Renal cortical epithelial cell (primary cell): Measurements from ENCODE around the gene DNAJC21. TPM values are rescaled to one million over a fixed set of nuclear protein-coding genes. Genes with fewer than 3 reads are reported as not detected.
A peak's percentile ranks its signal among the peaks of the same experiment; 100 is the strongest.

Source experiments
- DNase-seq: peaks from one replicate; pipeline ENCODE4 v3.0.0-alpha.2; 2011; ENCODE audit warnings: low read depth
- total RNA-seq: library from RNA; depleted of rRNA; stranded (reverse); fragments of >200 nt; gene quantifications from 2 replicates; pipeline ENCODE4 v1.2.3, GENCODE V29; 2014

Gene DNAJC21
- total RNA-seq, 1 donor from 2014 or later = 47.9 TPM

DNA sequence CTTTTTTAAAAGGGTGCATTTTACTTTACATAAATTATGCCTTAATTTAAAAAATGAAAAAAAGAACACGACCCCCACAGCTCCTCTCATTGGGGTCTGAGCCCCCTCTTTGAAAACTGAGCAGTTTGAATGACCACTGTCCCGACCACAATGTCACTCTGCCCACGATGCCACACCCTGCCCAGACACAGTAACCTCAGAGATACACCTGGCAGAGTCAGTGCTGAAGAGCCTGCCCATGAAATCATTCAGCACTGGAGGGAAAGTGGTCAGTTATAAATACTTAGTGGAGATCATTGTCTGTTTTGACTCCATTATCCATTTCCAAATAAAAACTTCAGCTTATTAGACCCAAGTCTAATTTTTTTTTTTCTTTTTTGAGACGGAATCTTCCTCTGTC lies 49.3 kb downstream of the DNAJC21 start:
- DNase-seq = no peak

DNA sequence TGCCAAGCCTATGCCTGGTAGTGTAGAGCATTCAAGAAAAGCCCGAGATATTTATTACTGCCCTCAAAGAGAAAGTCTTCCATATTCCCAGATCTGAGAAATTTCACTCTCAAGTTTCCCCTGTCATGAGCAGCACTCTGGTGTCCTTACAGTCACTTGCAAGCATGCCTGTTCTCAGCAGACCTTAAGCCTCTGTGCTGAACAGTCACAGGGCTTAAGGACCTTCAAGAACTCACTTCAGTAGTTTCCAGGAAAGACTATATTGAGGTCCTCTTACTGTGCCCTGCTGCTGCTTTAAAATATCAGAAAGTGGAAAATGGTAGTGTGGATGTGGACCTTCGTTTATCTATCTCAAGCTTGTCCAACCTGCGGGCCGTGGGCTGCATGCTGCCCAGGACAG lies 53.5 kb downstream of the DNAJC21 start:
- DNase-seq = no peak

DNA sequence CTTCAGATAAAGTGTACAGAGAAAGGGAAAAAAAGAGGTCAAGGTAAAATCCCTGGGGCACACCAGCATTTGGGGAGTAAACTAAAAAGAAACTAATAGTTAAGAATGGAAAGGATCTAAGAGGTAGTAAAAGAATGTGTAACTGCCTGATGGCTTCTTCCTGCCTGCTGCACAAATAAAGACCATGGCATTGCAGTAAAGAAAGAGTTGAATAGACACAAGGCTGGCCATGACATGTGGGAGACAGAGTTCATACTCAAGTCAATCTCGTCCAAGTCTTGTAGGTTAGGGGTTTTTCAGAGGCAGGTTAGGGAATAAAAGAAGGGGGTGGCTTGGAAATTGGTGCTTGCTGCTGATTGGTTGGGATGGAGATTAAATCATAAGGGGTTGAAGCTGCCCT lies 57.6 kb downstream of the DNAJC21 start:
- no peak for DNase-seq

DNA sequence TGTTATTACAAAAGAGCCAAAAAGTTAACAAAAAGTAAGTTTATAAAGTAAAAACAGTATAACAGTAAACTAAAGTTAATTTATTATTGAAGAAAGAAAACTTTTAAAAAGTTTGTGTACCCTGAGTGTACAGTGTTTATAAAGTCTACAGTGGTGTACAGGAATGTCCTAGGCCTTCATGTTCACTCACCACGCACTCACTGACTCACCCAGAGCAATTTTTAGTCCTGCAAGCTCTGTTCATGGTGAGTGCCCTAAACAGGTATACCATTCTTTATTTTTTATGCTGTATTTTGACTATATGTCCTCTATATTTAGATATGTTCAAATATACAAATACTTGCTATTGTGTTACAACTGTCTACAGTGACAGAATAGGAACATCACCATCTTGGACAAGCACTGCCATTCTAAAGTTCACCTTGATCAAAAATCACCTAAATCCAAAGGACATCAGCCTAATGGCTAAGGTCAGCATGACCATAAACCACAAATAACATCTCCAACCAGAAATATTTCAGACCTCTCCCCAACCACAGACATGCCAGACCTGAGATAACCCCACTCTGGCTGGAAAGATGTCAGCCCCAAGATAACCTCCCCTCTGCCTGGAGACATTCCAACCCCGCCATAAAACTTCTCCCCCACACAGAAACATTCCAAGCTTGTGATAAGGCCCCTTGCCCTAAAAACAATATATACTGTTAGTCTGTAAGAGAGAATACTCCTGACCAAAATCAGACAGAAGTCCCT lies 62.3 kb downstream of the DNAJC21 start:
- DNase-seq = peak; percentile 54

GRCh38 chr5:34993951-34994350 lies 64.6 kb downstream of the DNAJC21 start:
- DNase-seq = no peak

GRCh38 chr5:34996261-34996660 lies 66.9 kb downstream of the DNAJC21 start:
- DNase-seq = peak; percentile 71

DNA sequence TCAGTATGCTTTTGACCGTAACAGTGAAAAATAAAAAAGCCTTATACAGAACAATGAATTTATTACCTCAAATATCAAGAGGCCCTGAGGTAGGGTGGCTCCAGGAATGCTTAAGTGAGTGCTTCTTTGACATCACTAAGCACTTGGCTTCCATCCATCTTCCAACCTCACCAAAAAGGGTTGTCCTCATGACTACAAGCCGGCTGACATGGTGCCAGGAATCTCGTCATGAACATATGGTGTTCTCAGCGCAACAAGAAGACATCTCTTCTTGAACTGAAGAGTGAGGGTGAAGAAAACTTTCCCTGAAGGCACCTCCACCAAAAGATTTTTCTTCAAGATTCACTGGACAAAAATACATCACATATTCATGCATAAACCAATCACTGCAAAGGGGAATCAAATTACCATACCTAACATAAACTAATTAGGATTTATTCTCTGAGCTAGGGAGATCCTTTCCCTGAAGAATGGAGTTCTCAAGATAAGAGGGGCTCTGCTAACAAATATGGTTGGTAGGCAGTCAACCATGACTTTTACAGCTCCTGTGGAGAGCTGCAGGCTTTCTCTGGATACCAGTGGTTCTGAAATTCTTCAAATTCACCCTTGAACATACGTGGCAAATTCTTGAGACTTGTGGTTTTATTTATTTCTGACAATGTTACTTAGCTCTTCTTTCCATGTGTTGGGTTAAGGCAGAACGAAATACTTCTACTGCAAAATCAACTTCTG lies 68.9 kb downstream of the DNAJC21 start:
- DNase-seq = peak; percentile 65

DNA sequence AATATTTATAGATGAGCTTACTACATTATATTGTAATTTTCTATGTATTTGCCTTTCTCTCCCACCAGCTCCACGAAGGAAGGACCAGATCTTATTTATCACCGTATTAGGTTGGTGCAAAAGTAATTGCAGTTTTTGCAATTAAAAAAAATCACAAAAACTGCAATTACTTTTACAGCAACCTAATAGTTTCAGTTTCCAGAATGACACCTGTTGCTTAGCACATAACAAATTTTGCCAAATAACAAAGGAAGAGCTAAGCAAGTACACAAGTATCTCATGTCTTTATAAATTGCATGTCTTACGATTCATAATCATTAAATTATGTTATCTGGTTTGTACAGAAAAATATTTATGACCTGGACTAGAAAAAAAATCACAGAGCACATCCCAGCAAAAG lies 72.5 kb downstream of the DNAJC21 start:
- DNase-seq = no peak

GRCh38 chr5:35002459-35002858 lies 73.1 kb downstream of the DNAJC21 start:
- no peak for DNase-seq

GRCh38 chr5:35003018-35003957 lies 73.9 kb downstream of the DNAJC21 start:
- peak; percentile 27 for DNase-seq

GRCh38 chr5:35004200-35004599 lies 74.8 kb downstream of the DNAJC21 start:
- no peak for DNase-seq

GRCh38 chr5:35004771-35005170 lies 75.4 kb downstream of the DNAJC21 start:
- DNase-seq = no peak

Other genes with a start within 250 kb of the DNAJC21 start
- gene TTC23L, start 90.4 kb upstream of the DNAJC21 start, total RNA-seq = 0.65 TPM in 1 of 2 replicates, not detected in the other
- gene RAD1, start 14.1 kb upstream of the DNAJC21 start, total RNA-seq = 12.0 and 14.1 TPM in 2 replicates
- 27.3 and 37.9 TPM in 2 replicates for gene BRIX1, start 13.8 kb upstream of the DNAJC21 start, total RNA-seq
- 0.20 TPM in 1 of 2 replicates, not detected in the other for gene AGXT2, start 118.4 kb downstream of the DNAJC21 start, total RNA-seq